A549 (cell line): ENCODE measurements around the gene CBX5.
"Not testable (repeated sequence)": the region's sequence is repeated elsewhere in the genome, so short reads cannot be mapped to it uniquely, and the experiment has no call there.

ENCODE experiments used
- CBX2 ChIP-seq: fragments of 200-600 bp; sonication (generic); IDR thresholded peaks from 2 replicates; pipeline ENCODE4 v1.6.1; 2016; ENCODE audit warnings: low read depth, mild to moderate bottlenecking, borderline replicate concordance
- EP300 ChIP-seq, 2 experiments: fragments of >200 bp; sonication (Bioruptor Twin); formaldehyde crosslinking; IDR thresholded peaks; 2 replicates in 1 of 2; 3 replicates in 1 of 2; pipeline ENCODE4 v1.6.1; 2016 to 2017
- POLR2A ChIP-seq: IDR thresholded peaks from 2 replicates; pipeline ENCODE4 v1.6.1; 2012; ENCODE audit warnings: mild to moderate bottlenecking, low read length
- RCOR1 ChIP-seq: fragments of 150-350 bp; IDR thresholded peaks from 2 replicates; pipeline ENCODE4 v1.6.1; 2014; ENCODE audit warnings: antibody characterized with exemption, low read length, low read depth
- RFX5 ChIP-seq: fragments of 450-650 bp; IDR thresholded peaks from 2 replicates; pipeline ENCODE4 v1.7.1; 2014; ENCODE audit warnings: antibody characterized with exemption, mild to moderate bottlenecking, moderate library complexity
- RNF2 ChIP-seq: fragments of 200-600 bp; sonication (generic); IDR thresholded peaks from 2 replicates; pipeline ENCODE4 v1.6.1; 2016; ENCODE audit warnings: low read depth, mild to moderate bottlenecking, antibody characterized with exemption, moderate library complexity, borderline replicate concordance

- not testable (repeated sequence) for TF ChIP-seq RCOR1; RFX5; EP300 (IDR thresholded peaks at IDR 0.05); POLR2A; CBX2; RNF2
Measured at GRCh38 chr12:54312309-54312708, 32.4 kb upstream of the CBX5 start.
